HG02642 (cell line): Measurements from ENCODE around the gene MAP2K5.

Source experiments
- ATAC-seq: cut with Tn5 transposase; IDR thresholded peaks from one replicate; pipeline ENCODE4 v1.9.1; 2021; ENCODE audit warnings: mild to moderate bottlenecking; ENCODE audit not compliant: unreplicated experiment, poor library complexity

The MAP2K5 gene

DNA sequence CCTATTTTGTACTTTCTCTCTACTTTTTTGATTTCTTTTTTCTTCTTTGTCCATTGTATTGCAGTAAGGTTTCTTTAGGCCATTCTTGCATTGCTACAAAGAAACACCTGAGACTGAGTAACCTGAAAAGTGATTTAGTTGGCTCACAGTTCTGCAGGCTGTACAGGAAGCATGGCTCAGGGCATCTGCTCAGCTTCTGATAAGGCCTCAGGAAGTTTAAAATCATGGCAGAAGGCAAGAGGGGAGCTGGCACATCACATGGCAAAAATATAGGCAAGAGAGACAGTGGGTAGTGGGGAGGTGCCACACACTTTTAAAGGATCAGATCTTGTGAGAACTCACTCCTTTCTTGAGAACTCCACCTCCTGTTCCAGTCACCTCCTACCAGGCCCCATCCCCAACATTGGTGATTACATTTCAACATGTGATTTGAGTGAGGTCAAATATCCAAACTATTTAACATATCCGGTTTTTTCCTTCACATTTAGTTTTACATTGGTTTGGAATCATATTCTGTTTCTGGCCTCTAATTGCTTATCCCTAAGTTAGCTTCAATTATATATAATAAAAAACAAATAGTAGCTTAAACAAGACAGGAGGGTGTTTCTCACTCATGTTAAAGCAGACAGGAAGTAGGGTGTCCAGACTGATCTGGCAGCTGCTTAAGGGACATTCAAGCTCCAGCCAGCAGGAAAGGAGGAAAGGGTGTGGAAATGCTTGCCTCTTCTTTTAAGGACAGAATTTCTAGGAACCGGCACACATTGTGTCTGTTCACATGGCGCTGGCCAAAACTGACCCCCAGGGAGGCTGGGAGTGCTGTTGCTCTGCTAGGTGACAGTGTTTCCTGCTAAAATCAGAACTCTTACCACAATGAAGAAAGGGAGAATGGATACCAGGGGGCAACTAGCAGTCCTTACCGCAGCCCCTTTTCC is 254.0 kb downstream of the MAP2K5 start:
- ATAC-seq, result no peak

DNA sequence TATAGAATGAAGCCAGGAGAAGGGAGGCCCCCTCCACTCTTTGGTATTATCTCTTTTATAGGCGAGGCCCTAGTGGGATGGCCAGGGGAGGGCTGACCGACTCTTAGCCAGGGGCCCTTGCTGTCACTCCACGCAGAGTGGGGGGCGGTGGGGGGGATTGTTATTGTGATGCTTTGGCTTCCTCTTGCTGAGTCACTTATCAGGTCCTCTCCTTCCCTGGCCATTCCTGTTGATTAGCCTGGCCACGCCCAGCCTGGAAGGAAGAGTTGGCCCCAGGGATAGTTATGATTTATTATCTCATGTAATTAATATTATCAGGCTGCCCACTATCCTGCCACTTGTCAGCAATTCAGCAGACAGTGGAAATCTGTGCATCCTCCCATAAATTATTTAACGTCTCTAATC is 257.3 kb downstream of the MAP2K5 start:
- no peak for ATAC-seq

DNA sequence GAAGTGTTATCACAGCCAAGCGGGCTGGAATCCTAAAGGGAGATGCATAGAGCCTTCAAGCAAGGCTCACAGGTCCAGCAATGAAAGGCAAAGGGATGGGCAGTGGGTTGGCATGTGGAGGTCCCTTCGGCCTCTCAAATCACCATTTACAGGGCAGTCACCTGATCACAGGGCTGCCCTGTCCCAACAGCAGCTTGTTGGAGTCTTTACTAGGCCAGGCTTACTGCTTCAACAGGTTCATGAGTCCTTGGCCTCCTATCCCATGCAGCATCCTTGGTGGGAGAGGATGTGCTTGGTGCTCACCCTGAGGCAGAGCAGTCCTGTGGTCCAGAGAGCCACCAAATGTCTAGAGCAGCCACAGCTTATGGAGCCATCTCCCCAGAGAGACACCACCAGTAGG is 258.6 kb downstream of the MAP2K5 start:
- no peak for ATAC-seq

DNA sequence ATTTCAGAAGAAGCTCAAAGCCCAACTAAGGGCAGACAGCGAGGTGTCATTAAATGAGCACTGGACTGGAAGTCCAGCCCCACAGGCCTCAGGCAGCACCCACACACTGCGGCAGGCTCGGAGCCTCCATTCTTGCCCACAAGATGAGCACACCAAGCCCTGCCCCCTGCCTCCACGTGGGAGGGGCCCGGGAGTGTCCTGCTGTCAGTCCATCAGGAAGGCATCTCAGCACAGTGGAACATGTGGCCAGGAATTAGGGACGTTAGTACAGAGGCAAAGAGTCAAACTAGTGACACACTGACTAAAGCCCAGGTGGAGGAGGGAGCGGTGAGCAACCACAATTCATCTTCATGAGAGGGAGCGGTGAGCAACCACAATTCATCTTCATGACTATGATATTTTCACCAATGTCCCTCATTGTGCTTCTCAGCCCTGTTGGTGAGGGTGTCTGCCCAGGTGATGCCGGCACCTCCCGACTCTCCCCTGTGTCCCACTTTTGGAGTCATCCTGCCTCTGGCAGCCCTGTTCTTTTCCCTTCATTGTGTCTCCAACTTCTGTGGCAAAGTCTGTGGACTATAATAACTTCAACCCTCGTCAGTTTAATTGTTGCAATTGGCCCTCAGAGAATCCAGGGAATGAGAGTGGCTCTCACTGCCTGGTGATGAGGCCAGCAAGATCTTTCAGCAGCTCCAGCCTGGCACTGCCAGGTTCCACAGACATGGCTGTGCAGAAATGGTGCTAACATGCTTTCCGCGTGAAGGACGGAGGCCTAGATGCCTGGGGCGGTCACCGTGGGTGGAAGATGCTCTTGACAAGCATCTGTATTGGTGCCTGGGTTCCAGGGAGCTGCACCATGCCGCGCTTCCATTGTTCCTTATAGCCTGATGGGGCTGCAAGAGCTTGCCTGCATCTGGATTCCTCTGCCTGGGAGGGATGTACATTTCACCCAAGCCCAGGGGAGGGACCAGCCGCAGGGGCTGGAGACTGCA is 259.7 kb downstream of the MAP2K5 start:
- ATAC-seq, result no peak

DNA sequence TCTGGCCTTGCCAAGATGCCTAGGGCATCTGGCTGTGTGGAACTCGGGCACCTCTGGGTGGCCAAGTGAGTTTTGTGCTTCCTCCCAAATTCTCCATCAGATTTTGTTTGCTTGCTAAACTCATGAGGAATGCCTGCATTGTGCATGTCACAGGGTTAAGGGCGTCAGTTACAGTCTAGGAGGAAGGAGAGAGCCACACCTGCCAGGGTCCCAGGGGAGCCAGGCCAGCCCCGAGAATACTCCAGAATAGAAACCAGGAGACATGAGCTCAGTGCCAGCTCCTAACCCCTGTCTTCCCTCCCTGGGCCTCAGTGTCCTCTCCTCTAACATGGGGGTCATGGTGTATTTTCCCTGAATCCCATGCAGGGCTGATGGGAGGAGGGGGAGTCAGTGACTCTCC is 260.8 kb downstream of the MAP2K5 start:
- no peak for ATAC-seq

DNA sequence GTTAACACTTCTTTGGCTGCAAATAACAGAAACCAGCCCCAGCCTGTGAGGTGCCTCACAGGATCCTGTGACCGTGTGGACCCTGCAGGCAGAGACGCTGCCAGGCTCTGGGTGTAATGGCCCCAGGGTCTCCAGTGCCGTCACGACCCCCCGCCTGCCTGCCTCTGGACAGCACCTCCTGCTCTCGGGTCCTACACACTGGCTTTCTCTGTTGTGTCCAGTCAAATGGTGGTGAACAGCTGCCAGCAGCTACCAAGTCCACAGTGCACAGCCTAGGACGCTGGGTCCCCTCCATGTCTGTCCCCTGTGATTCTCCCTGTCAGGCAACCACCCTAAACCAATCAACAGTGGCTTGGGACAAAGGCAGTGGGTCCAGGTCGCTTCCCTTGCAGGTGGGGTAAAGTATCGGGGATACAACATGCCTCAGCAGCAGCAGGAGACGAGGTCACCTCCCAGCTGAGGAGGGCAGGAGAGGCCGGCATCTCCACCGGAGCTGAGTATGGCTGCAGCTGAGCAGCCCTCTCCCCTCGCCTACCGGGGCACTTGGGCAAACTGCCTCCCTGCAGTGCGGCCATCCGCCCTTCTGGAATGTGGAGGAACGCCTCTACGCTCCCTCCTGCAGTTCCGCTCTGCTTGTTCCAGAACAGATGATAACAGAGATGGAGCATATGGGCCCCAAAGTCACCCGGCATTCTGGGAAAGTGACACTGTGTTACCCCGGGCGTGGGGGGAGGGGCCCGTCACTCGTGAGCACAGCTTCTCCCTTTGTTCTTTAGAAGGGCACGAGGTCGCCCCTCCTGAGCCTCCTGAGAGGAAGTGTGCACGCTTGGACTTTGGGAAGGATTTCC is 261.7 kb downstream of the MAP2K5 start:
- no peak for ATAC-seq

DNA sequence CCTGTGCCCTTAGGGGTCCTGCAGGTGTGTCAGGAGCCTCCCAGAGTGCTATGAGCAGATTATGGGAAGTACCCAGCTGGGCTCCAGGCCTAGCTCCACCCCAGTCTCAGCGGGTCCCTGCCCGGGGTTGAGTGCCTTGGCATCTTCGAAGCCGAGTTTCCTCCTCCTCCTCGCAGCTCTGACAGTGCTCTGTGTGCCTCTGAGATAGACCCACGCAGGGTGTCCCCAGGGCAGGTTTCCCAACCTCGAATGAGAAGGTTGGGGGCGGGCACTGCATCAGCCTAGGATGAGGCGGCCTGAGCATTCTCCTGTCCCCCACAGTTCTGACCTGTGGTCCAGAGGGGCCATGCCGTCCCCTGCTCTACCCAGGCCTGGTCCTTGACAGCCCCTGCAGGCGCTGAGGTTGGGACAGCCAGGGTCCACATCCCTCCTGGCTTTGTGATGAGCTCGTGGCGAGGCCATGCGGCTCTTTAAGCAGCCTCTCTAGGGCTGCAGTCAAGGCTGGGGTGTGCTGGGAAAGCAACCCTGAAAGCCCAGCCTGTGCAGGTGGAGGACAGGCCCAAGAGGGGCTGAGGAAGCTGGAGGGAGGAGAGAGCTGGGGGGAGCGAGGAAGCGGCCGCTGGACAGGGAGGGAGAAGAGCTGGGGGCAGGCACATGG is 262.6 kb downstream of the MAP2K5 start:
- ATAC-seq, result no peak

DNA sequence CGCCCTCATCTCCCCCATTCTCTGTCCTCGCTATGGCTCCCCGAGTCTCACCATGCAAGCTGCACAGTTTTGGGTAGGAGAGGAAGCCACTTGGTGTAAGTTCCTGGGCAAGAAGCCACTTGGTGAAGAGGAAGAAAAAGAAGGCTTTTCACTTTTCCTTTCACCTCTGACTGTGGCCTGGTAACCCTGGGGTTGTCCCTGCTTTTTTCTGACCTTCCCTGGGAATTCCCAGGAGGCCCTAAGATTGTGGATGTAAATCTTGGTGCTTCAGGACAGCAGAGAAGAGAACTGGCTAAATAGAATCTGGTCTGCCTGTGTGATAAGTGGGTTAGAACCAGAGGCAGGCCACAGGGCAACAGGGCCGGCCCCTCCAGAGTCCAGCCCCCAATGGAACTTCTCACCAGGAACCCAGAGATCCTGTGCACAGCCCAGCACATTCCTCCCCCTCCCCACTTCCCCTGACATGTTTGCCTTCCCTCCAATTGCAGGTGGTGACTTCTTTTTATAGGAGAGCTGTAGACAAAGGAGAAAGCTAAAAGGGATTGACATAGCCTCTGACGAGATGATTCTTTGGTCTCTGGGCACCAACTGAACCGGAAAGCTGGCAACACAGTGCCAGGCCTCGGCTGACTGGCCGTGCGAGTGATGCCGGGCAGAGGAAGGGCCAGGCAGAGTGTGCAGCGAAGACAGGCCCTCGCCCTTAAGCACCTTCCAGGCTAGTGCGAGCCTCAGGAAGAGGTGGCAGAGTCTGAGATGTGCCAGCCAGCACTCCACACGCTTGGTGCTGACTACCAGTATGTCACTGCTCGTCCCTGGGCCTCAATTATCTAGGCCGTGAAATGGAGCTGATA is 263.4 kb downstream of the MAP2K5 start:
- ATAC-seq, result no peak

DNA sequence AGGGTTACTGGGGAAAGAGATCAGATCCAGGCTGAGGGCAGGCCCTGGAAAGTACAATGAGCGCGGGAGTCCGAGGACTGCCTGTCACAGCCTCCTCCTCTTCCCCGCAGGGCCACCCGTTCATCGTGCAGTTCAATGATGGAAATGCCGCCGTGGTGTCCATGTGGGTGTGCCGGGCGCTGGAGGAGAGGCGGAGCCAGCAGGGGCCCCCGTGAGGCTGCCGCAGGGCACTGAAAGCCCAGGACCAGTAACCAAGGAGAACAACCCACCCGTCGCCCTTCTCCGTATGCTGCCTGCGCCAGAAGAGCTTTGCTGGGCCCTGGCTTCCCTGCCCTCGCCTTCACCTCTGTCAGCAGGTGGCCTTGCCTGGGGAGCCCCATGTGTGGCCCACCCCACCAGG is 264.0 kb downstream of the MAP2K5 start:
- no peak for ATAC-seq

DNA sequence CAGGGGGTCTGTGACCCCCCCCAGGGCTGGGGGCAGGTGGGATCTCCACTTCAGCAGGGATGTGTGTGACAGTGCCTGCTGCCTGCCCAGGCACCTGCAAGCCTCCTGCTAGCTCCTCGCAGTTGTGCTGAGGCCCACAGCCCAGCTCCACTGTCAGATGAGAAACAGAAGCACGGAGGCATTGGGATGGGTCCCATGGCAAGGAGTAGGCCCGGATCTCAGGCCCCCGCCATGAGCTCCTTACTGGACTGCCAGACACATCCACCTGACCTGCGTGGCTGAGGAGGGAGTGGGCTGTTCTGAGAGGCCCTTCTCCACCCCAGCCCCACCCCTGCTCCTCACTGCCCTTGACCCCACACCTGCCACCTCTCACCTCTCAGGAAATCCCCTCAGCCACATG is 264.6 kb downstream of the MAP2K5 start:
- no peak for ATAC-seq

DNA sequence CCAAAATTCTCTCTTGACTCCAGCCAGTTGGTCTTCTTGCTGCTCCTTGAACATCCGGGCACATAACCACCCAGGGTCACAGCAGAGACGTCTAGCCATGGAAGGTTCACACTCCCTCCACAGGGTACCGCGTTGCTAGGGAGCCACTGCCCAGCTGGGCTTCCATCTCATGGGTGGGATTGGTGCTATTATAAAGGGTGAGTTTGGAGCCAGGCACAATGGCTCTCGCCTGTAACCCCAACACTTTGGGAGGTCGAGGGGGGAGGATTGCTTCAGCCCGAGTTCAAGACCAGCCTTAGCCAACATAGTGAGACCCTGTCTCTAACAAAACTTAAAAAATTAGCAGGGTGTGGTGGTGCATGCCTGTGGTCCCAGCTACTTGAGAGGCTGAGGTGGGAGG is 265.3 kb downstream of the MAP2K5 start:
- ATAC-seq, result no peak

DNA sequence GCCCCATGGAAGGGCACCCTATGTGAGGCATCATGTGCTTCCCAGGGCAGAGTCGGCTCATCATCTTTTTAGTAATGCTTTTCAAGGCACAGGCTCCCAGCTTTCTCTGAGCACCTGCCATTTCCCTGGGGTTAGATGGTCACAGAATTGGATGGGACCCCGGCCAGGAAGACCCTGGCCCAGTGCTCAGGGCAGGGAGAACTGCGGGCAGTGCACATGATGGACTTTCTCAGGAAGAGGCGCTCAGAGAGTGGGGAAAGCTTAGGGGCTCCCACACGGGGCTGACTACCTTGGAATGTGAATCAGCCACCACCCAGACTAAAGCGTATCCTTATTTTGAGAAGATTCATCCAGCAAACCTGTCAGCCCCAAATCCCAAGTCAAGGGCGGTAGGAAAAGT is 266.3 kb downstream of the MAP2K5 start:
- no peak for ATAC-seq

DNA sequence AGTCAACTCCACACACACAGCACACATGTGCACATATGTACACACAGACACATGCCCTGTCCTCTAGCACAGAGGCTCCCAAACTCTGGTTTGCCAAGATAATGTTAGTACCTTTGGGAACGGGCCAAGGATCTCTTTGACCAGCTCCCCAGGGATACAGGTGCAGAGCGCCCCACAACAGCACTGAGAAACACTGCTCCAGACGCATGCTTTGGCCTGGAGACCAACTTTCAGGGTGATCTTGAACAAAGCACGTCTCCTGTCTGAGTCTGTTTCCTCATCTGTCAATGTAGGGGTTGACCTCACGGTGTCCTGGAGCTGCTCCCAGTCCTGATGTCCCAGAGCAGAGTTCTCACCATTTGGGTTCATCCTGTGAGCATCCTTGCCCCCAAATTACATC is 266.9 kb downstream of the MAP2K5 start:
- ATAC-seq, result no peak

DNA sequence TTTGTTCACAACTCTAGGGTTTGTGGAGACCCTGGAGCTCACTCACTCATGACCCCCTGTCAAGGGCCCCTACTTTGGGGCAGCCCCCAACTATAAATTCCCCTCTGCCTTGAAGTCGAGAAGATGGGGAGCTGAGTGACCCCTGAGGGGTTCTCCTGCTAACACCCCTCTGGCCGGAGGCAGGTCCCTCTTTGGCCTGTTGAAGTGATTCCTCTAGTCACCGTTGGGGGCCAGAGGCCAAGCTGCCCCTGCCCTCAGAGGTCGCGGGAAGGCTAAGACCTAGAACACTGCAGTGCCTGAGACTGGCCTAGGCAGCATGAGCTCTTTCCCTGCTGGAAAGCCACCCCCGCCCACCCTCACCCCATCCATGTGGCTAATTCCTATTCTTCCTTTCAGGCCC is 267.4 kb downstream of the MAP2K5 start:
- ATAC-seq, result no peak

DNA sequence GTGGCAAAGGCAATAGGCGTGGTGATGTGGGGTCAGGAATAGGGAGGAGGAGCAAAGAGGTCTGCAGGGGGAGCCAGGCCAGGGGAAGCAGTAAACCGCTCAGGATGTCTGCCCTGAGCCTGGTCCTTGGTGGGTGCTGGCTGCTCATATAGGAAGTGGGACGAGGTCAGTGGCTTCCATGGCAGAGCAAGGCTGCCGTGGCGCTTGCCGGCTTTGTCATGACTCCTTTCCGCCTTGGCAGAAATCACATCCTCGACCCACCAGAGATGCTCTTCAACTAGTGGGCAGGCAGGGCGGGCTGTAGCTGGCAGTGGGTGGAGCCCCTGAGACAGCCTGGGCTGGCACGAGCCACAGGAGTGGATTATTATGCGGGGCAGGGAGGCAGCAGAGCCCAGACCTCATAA is 269.7 kb downstream of the MAP2K5 start:
- no peak for ATAC-seq

DNA sequence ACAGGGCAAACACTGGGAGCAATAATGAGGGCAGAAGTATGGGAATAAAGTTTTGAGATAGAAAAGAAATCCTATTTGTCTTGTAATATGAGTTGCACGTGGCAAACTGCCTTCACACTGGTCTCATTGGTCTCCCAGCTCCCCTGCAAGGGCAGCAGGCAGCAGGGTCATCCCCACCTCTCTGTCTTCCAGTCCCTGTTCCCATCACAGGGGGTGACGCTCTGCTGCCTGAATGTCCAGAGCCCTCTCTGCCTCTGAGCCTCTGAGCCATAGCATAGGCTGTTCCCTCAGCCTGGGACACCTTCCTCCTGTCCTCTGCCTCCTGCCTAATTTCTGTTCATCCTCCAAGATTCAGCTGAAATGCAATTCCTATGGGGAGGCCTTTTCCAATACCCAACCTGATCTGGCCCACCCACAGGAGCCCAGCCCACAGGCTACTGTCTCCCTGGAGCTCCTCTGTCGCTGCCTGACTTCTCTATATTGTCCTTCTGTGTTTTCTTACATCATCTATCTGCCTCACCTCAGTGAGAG is 270.7 kb downstream of the MAP2K5 start:
- no peak for ATAC-seq

DNA sequence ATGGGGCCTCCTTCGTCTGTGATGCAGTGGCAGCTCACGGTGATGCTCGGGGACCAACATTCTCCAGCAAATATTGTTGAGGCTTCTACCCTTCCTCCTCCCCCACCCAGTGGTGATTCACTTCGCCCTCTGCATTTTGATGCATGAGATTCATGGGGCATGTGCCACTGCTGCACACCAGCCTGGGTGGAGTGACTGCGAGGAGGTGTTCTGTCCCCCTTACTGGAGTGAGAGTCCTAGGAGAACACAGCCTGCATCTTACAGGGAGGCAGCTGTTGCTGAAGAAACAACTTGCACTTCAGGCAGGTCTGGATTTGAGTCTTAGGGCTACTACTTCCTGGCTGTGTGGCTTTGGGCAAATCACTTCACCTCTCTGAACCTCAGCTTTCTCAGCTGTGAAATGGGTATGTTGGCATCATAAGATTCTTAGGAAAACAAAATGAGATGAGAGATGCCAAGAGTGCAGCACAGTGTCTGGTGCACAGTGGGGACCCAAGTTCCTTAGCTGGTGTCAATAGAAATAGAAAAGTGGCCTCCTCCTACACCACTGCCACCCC is 272.6 kb downstream of the MAP2K5 start:
- ATAC-seq, result no peak

DNA sequence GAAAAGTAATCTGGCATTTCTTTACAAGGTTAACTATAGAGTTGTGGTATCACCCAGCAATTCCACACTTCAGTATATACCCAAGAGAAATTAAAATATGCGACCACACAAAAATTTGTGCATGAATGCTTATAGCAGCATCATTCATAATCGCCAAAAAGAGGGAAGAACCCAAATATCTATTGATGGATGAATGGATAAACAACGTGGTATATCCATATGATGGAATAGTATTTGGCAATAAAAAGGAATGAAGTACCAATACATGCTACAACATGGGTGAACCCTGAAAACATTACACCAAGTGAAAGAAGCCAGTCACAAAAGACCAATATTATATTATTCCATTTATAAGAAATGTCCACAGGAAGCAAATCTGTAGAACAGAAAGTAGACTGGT is 274.2 kb downstream of the MAP2K5 start:
- no peak for ATAC-seq
